ENCODE data around the gene TMTC4. TPM values are rescaled to one million over a fixed set of nuclear protein-coding genes. Genes with fewer than 3 reads are reported as not detected.

Gene TMTC4
- total RNA-seq, 4 donors from 2014 or later: 17.6 to 37.9 (median 21.0) TPM

DNA sequence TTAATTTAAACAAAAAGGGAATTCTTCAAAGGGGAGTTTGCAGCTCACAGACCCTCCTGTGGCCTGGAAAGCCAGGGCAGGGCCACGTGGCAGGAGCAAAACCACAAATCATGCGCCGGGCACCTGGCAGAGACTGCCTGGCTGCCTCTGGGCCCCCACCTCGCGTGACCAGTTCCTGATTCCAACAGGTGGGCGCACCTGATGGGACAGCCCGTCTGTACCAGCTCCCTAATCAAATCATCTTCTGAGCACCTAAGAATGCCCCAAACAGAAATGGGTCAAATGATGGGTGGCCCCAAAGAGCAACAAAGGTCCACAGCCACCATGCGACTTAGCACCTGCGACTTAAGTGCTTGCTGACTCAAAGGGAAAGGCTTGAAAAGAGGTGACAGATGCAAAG, 9.2 kb downstream of the TMTC4 start:
- 87% methylated on average over 9 of the region's 9 CpGs for WGBS

DNA sequence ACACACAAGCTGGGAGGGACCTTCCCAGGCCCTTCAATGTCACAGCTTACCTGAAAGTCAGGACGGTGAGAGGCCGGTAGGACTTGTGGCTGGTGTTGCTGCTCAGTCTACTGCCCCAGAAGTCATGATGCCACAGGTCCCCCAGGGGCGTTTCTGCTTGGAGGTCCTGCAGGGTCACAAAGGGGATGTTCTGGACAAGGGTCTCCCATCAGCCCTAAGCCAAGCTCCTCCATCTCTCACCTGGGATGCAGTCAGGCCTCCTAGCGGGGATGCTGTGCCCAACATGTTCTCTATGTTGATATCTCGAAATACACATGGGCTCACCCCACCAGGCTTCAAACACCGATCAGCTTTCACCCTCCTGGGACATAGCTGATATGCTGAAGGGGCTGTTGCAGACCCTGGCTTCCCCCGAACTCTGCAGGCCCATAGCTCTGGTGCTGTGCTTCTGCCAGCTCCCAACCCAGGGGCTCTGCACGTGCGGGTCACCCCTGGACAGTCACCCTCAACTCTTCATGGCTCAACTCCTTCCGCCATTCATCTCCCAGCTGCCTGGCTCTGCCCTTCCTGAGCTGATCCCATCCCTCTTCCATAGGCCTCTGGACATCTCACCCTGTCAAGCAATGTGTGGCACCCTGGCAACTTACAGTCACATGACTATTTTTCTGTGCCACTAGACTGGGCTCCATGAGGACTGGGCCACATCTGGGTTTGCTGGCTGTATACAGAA, 10.3 kb downstream of the TMTC4 start:
- Histone ChIP-seq H3K36me3 (peaks cover 80% of the 10 kb centered on the region), H3K4me1 (no peaks in the 10 kb centered on the region), H3K27ac (no peak overlapping the region), H3K4me3 (no peak overlapping the region), H3K9me3 (no peaks in the 10 kb centered on the region), H3K27me3 (no peaks in the 10 kb centered on the region)
- WGBS: 98% methylated on average over 5 of the region's 10 CpGs
- TF ChIP-seq, protein P1, sequence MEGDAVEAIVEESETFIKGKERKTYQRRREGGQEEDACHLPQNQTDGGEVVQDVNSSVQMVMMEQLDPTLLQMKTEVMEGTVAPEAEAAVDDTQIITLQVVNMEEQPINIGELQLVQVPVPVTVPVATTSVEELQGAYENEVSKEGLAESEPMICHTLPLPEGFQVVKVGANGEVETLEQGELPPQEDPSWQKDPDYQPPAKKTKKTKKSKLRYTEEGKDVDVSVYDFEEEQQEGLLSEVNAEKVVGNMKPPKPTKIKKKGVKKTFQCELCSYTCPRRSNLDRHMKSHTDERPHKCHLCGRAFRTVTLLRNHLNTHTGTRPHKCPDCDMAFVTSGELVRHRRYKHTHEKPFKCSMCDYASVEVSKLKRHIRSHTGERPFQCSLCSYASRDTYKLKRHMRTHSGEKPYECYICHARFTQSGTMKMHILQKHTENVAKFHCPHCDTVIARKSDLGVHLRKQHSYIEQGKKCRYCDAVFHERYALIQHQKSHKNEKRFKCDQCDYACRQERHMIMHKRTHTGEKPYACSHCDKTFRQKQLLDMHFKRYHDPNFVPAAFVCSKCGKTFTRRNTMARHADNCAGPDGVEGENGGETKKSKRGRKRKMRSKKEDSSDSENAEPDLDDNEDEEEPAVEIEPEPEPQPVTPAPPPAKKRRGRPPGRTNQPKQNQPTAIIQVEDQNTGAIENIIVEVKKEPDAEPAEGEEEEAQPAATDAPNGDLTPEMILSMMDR (IDR thresholded peaks at IDR 0.05): no peak
- TF ChIP-seq EP300 (IDR thresholded peaks at IDR 0.05) (no peak), POLR2A (IDR thresholded peaks at IDR 0.05) (no peak), POLR2AphosphoS5 (IDR thresholded peaks at IDR 0.05) (no peak)
- no peak for DNase-seq (ENCODE audit: low spot score in 2 of 2)

More for the DNA sequence above, 9.2 kb downstream of the TMTC4 start:
- H3K36me3 ChIP-seq: peaks cover 72% of the 10 kb centered on the region
- TF ChIP-seq, protein P1 (IDR thresholded peaks at IDR 0.05): no peak
- TF ChIP-seq POLR2AphosphoS5 (IDR thresholded peaks at IDR 0.05) (no peak), POLR2A (IDR thresholded peaks at IDR 0.05) (no peak), EP300 (IDR thresholded peaks at IDR 0.05) (no peak)
- no peaks in the 10 kb centered on the region for H3K4me1 ChIP-seq
- H3K27ac ChIP-seq: no peak overlapping the region
- no peaks in the 10 kb centered on the region for H3K9me3 ChIP-seq
- no peak for DNase-seq (ENCODE audit: low spot score in 2 of 2)
- no peak overlapping the region for H3K4me3 ChIP-seq
- H3K27me3 ChIP-seq: no peaks in the 10 kb centered on the region

DNA sequence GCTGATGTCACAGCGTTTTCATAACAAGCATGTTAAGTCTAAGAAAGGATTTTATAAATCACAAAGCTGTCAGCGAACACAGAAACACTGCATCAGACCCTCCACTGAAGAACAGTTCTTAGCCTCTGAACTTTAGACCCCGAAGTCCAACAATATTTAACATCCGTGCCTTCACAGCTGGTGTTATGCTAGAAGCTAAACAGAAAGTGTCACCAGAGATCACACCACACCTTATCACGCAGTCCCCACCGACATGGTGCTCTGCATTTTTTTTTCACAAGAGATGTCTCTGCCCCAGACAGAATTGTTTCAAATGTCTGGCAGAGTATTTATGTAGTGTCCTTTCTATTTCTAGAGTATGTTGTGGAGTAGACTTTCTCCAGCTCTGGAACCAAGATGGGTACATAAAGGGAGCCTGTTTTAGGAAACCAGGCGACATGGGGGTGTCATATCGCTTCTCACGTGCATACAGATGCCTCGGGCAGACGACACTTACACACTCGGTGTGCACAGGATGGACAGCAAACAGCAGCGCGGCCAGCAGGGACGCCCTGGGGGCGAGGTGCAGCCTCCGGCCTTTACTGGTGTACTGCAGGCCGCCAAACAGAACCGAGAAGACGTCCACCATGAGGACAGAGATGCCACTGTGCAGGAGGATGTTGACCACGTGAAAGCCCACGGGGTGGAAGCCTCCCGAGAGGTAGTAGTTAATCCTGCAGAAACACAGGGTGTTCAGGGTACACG, 12.0 kb downstream of the TMTC4 start:
- Histone ChIP-seq H3K27ac (no peak overlapping the region), H3K36me3 (peaks cover 77% of the 10 kb centered on the region), H3K4me1 (peaks cover 2% of the 10 kb centered on the region), H3K4me3 (no peak overlapping the region), H3K9me3 (no peaks in the 10 kb centered on the region), H3K27me3 (no peaks in the 10 kb centered on the region)
- TF ChIP-seq, protein P1 (IDR thresholded peaks at IDR 0.05): no peak
- TF ChIP-seq POLR2AphosphoS5 (IDR thresholded peaks at IDR 0.05): no peak
- no peak for TF ChIP-seq POLR2A (IDR thresholded peaks at IDR 0.05)
- TF ChIP-seq EP300 (IDR thresholded peaks at IDR 0.05): no peak
- no peak for DNase-seq (ENCODE audit: low spot score in 2 of 2)
- 85% methylated on average over 24 of the region's 24 CpGs for WGBS

DNA sequence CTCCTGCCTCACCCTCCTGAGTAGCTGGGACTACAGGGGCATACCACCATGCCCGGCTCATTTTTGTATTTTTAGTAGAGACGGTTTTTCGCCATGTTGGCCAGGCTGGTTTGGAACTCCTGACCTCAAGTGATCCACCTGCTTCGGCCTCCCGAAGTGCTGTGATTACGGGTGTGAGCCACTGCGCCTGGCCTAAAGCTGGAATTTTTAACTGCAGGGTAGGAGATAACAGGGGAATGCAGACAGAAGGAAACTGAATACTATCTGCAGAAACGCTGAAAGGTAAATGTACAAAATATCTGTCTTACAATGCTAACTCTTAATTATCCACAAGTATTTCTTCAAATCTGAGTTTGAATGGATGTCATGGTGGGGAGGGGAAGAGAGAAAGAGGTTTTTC, 13.8 kb downstream of the TMTC4 start:
- no peak overlapping the region for H3K27ac ChIP-seq
- no peaks in the 10 kb centered on the region for H3K9me3 ChIP-seq
- DNase-seq (ENCODE audit: low spot score in 2 of 2): no peak
- H3K4me1 ChIP-seq: peaks cover 2% of the 10 kb centered on the region
- TF ChIP-seq, protein P1 (IDR thresholded peaks at IDR 0.05): no peak
- TF ChIP-seq POLR2AphosphoS5 (IDR thresholded peaks at IDR 0.05) (no peak), EP300 (IDR thresholded peaks at IDR 0.05) (no peak), POLR2A (IDR thresholded peaks at IDR 0.05) (no peak)
- peaks cover 81% of the 10 kb centered on the region for H3K36me3 ChIP-seq
- 83% methylated on average over 8 of the region's 8 CpGs for WGBS
- H3K4me3 ChIP-seq: no peak overlapping the region
- no peaks in the 10 kb centered on the region for H3K27me3 ChIP-seq

DNA sequence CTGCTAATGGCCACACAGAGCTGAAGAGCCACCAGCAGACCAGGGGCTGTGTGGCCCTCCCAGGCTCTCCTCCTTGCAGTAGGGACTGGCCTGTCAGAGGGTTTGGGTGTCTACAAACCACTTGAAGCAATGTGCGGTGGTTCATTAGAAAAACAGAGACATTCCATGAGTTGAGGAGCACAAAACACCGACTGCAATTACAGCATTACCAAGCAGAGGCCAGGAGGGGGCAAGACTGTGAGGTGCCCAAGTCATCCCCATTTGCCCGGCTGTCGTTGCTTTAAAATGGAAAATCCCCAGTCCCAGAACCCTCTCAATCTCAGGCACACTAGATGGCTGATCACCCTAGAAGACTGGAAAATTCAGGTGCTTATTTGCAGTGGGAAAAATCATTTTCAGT, 15.0 kb downstream of the TMTC4 start:
- peaks cover 82% of the 10 kb centered on the region for H3K36me3 ChIP-seq
- 96% methylated on average over 4 of the region's 4 CpGs for WGBS
- TF ChIP-seq EP300 (IDR thresholded peaks at IDR 0.05): no peak
- H3K27ac ChIP-seq: no peak overlapping the region
- H3K27me3 ChIP-seq: no peaks in the 10 kb centered on the region
- H3K4me3 ChIP-seq: no peak overlapping the region
- no peaks in the 10 kb centered on the region for H3K9me3 ChIP-seq
- DNase-seq (ENCODE audit: low spot score in 2 of 2): no peak
- peaks cover 2% of the 10 kb centered on the region for H3K4me1 ChIP-seq
